IMR-90 (cell line): ENCODE results near the gene PARP3. TPM values are rescaled to one million over a fixed set of nuclear protein-coding genes. Genes with fewer than 3 reads are reported as not detected.

Source experiments
- ATAC-seq: fragments of 200-7000 bp; cut with Tn5 transposase; 2 replicates; pipeline ENCODE4 v1.9.1; 2020; ENCODE audit warnings: low read depth, mild to moderate bottlenecking, moderate library complexity
- BruUV-seq: library from RNA; stranded (reverse); fragments of 400-500 nt; replicated peaks from 2 replicates; lab custom pipeline; 2021; lab: Mats Ljungman, UMichigan
- CTCF ChIA-PET: fragments of 300-600 bp; formaldehyde crosslinking; extraction: SDS; loops from one replicate; lab custom pipeline; 2021; ENCODE audit warnings: antibody characterized with exemption; lab: Yijun Ruan, JAX
- POLR2A ChIA-PET: fragments of 300-600 bp; sonication (Branson Sonifier 250); formaldehyde crosslinking; loops from one replicate; lab custom pipeline; 2022; ENCODE audit warnings: antibody characterized with exemption; ENCODE audit not compliant: unreplicated experiment; lab: Charles Lee
- DNase-seq: peaks from one replicate; pipeline ENCODE4 v3.0.0; 2013
- H2AFZ ChIP-seq: replicated peaks from 2 replicates; pipeline ENCODE3; 2013; ENCODE audit warnings: low read length, mild to moderate bottlenecking; ENCODE audit not compliant: poor library complexity
- H2AK5ac ChIP-seq: 2 replicates; pipeline ENCODE4 v1.6.1; 2013; ENCODE audit warnings: low read depth, low read length, inconsistent platforms
- H2AK9ac ChIP-seq: replicated peaks from 2 replicates; pipeline ENCODE3; 2013; ENCODE audit warnings: mild to moderate bottlenecking, low read depth, low read length, moderate library complexity; ENCODE audit not compliant: poor library complexity
- H2BK120ac ChIP-seq: 2 replicates; pipeline ENCODE4 v1.6.1; 2013; ENCODE audit warnings: low read depth, low read length, inconsistent platforms
- H2BK15ac ChIP-seq: 3 replicates; pipeline ENCODE4 v1.6.1; 2013; ENCODE audit warnings: low read depth, low read length, inconsistent platforms
- H2BK20ac ChIP-seq: 2 replicates; pipeline ENCODE4 v1.6.1; 2013; ENCODE audit warnings: low read depth, mild to moderate bottlenecking, inconsistent platforms, low read length, moderate library complexity
- H2BK5ac ChIP-seq: 2 replicates; pipeline ENCODE4 v1.6.1; 2013; ENCODE audit warnings: mild to moderate bottlenecking, low read depth, low read length, inconsistent platforms; ENCODE audit not compliant: poor library complexity, severe bottlenecking
- H3K14ac ChIP-seq: replicated peaks from 2 replicates; pipeline ENCODE4 v1.6.1; 2013; ENCODE audit warnings: low read depth, low read length, inconsistent platforms
- H3K18ac ChIP-seq: 2 replicates; pipeline ENCODE4 v1.6.1; 2013; ENCODE audit warnings: low read depth, low read length, control low read depth
- H3K23ac ChIP-seq: 2 replicates; pipeline ENCODE4 v1.6.1; 2013; ENCODE audit warnings: low read depth, low read length, inconsistent platforms
- H3K27ac ChIP-seq: 2 replicates; pipeline ENCODE4 v1.5.1; 2013; ENCODE audit warnings: mild to moderate bottlenecking, control low read depth, low read length; ENCODE audit not compliant: insufficient read depth
- H3K27me3 ChIP-seq: 2 replicates; pipeline ENCODE4 v1.6.1; 2013; ENCODE audit warnings: low read length; ENCODE audit not compliant: control insufficient read depth, insufficient read depth
- H3K36me3 ChIP-seq: 2 replicates; pipeline ENCODE4 v1.6.1; 2013; ENCODE audit warnings: low read length, mixed read lengths; ENCODE audit not compliant: control insufficient read depth, insufficient read depth
- H3K4ac ChIP-seq: 2 replicates; pipeline ENCODE4 v1.6.1; 2013; ENCODE audit warnings: low read depth, low read length, inconsistent platforms
- H3K4me1 ChIP-seq: 2 replicates; pipeline ENCODE4 v1.6.1; 2013; ENCODE audit warnings: low read length, mixed read lengths; ENCODE audit not compliant: control insufficient read depth, insufficient read depth
- H3K4me2 ChIP-seq: 2 replicates; pipeline ENCODE4 v1.6.1; 2013; ENCODE audit warnings: low read depth, mild to moderate bottlenecking, control low read depth, low read length, moderate library complexity
- H3K4me3 ChIP-seq: 2 replicates; pipeline ENCODE4 v1.5.1; 2013; ENCODE audit warnings: low read depth, mild to moderate bottlenecking, control low read depth, low read length, moderate library complexity; ENCODE audit not compliant: insufficient read depth
- H3K56ac ChIP-seq: 2 replicates; pipeline ENCODE4 v1.6.1; 2013; ENCODE audit warnings: low read length, inconsistent platforms; ENCODE audit not compliant: insufficient read depth; ENCODE audit errors: extremely low read depth
- H3K79me1 ChIP-seq, 2 experiments: 2 replicates each; pipeline ENCODE4 v1.6.1; 2013; ENCODE audit warnings: low read length in 2 of 2, inconsistent platforms in 1 of 2, low read depth in 1 of 2
- H3K9ac ChIP-seq: 2 replicates; pipeline ENCODE4 v1.6.1; 2013; ENCODE audit warnings: low read depth, low read length, control low read depth
- H3K9me1 ChIP-seq: 2 replicates; pipeline ENCODE4 v1.6.1; 2013; ENCODE audit warnings: low read length, inconsistent platforms; ENCODE audit not compliant: insufficient read depth
- H3K9me3 ChIP-seq: 2 replicates; pipeline ENCODE4 v1.6.1; 2013; ENCODE audit warnings: low read length; ENCODE audit not compliant: control insufficient read depth, insufficient read depth
- H4K20me1 ChIP-seq: 2 replicates; pipeline ENCODE4 v1.6.1; 2013; ENCODE audit warnings: low read length, inconsistent platforms; ENCODE audit not compliant: insufficient read depth
- H4K5ac ChIP-seq: 2 replicates; pipeline ENCODE4 v1.6.1; 2013; ENCODE audit warnings: mild to moderate bottlenecking, low read depth, low read length, control low read depth
- H4K8ac ChIP-seq, 2 experiments: 2 replicates each; pipeline ENCODE4 v1.6.1; 2013; ENCODE audit warnings: low read depth in 2 of 2, low read length in 2 of 2, control low read depth in 1 of 2, inconsistent platforms in 1 of 2
- H4K91ac ChIP-seq: 2 replicates; pipeline ENCODE4 v1.6.1; 2013; ENCODE audit warnings: low read depth, low read length, inconsistent platforms; ENCODE audit not compliant: insufficient read depth
- CHD1 ChIP-seq: IDR thresholded peaks from 2 replicates; pipeline ENCODE4 v1.6.1; 2012; ENCODE audit warnings: low read depth, low read length, improper control_type of control experiment
- WGBS, 2 experiments: methylation state at CpG; one replicate each; pipeline versions ENCODE4 v1.1.5 to v1.1.7; 2013; ENCODE audit warnings: missing lambda C conversion rate in 2 of 2; ENCODE audit not compliant: insufficient read length in 1 of 2; ENCODE audit errors: extremely low coverage in 2 of 2; 5-methylcytosine and 5-hydroxymethylcytosine counted together
- dilution Hi-C: fragments of 300-500 bp; cut with HindIII; formaldehyde crosslinking; loops from one replicate; pipeline ENCODE4 v1.14.3; 2018; ENCODE audit warnings: low sequenced_read_pairs; ENCODE audit not compliant: unreplicated experiment
- in situ Hi-C: fragments of 300-500 bp; cut with MboI; formaldehyde crosslinking; loops from 3 replicates; pipeline ENCODE4 v1.14.3; 2019; ENCODE audit warnings: low sequenced_read_pairs, inconsistent platforms, mixed read lengths
- intact Hi-C: fragments of 100-400 bp; cut with micrococcal nuclease; formaldehyde crosslinking; loops from 2 replicates; pipeline ENCODE4 v1.10.0; 2022
- polyA plus RNA-seq, 3 experiments: library from polyadenylated mRNA; depleted of rRNA; stranded (reverse); fragments of >200 nt; gene quantifications; 2 replicates each; pipeline ENCODE4 v1.2.3, GENCODE V29; 2012; ENCODE audit warnings: low replicate concordance in 1 of 3
- total RNA-seq: library from RNA; depleted of rRNA; stranded (reverse); fragments of >200 nt; gene quantifications from 2 replicates; pipeline ENCODE4 v1.2.3, GENCODE V29; 2012

PARP3 gene
- total and polyA plus RNA-seq, 2 of the 4 experiments (the other 2 are of a cell fraction) = 16.3 to 22.0 TPM

DNA sequence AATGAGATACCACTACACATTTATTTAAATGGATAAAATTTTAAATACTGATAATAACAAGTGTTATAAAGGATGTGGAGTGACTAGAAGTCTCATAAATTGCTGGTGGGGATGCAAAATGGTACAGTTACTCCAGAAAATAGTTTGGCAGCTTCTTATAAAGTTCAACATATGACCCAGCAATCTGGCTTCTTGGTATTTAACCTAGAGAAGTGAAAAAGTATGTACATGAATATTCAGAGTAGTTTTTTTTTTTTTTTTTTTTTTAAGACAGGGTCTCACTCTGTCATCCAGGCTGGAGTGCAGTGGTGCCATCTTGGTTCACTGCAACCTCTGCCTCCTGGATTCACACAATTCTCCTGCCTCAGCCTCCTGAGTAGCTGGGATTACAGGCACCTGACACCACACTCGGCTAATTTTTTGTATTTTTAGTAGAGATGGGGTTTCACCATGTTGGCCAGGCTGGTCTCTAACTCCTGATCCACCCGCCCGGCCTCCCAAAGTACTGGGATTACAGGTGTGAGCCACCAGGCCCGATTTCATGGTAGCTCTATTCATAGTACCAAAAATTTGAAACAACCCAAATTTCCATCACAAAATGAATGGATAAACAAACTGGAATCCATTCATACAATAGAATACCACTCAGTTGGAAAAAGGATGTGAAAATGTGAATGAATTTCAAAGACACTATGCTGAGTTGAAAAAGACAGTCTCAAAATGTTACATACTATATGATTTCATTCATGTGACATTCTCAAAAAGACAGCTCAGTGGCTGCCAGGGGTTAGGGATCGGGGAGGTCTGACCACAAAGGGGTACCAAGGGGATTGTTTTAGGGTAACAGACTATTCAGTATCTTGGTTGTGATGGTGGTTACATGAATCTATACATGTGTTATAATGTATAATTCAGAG lies 14.8 kb upstream of the PARP3 start:
- Histone ChIP-seq H3K4me2 (no peak overlapping the region), H3K4me1 (no peaks in the 10 kb centered on the region), H4K91ac (no peak overlapping the region), H3K9ac (no peak overlapping the region), H2BK5ac (no peak overlapping the region), H3K56ac (no peak overlapping the region), H3K4me3 (no peak overlapping the region), H4K5ac (no peak overlapping the region), H3K9me3 (no peaks in the 10 kb centered on the region), H2AK9ac (no peak overlapping the region), H3K18ac (no peak overlapping the region), H3K14ac (no peak overlapping the region), H3K23ac (no peak overlapping the region), H3K9me1 (no peaks in the 10 kb centered on the region), H3K4ac (no peak overlapping the region), H2AK5ac (no peak overlapping the region), H4K8ac (no peak overlapping the region), H4K20me1 (no peaks in the 10 kb centered on the region), H3K79me1 (no peaks in the 10 kb centered on the region), H2AFZ (no peak overlapping the region), H3K36me3 (peaks cover 7% of the 10 kb centered on the region), H3K27ac (no peak overlapping the region), H2BK20ac (no peak overlapping the region), H2BK15ac (no peak overlapping the region), H3K27me3 (no peaks in the 10 kb centered on the region), H2BK120ac (no peak overlapping the region)
- DNase-seq (no peak), ATAC-seq (no peak)
- no CpG with 5 or more reads among the region's 5 CpGs for WGBS, 2 experiments
- dilution Hi-C loops (no loop called here), in situ Hi-C loops (loop anchor here (25.0 kb wide), 1 partner anchor 540 kb away; the partner anchor contains the start of genes MANF and RBM15B), intact Hi-C loops (loop anchor here (10.0 kb wide), 1 partner anchor 593 kb away; no protein-coding TSS in a partner anchor)
- no peak for TF ChIP-seq CHD1
- no TSS peak for BruUV-seq
- ChIA-PET CTCF (no interaction called here), POLR2A (no interaction called here)
